Endothelial cell of umbilical vein (primary cell): ENCODE results near the gene SUGCT. TPM values are rescaled to one million over a fixed set of nuclear protein-coding genes. Genes with fewer than 3 reads are reported as not detected.

Experiments
- BruUV-seq: library from RNA; stranded (reverse); fragments of 400-500 nt; replicated peaks from 2 replicates; lab custom pipeline; 2021; lab: Mats Ljungman, UMichigan
- CTCF ChIA-PET: fragments of 300-600, 350-600 bp; sonication (Branson Sonifier 250); formaldehyde crosslinking; loops from one replicate; lab custom pipeline; 2021; ENCODE audit warnings: antibody characterized with exemption, inconsistent platforms; lab: Charles Lee
- POLR2A ChIA-PET: fragments of 300-600, 350-600 bp; sonication (Branson Sonifier 250); formaldehyde crosslinking; loops from one replicate; lab custom pipeline; 2021; ENCODE audit warnings: antibody characterized with exemption, inconsistent platforms; lab: Charles Lee
- DNase-seq: peaks from one replicate; pipeline ENCODE4 v3.0.0-alpha.2; 2011; ENCODE audit warnings: low read depth, low spot score
- FAIRE-seq: peaks from 2 replicates; lab custom pipeline; 2011; peaks lifted over from hg19 to GRCh38; lab: Jason Lieb, UNC
- H2AFZ ChIP-seq: 2 replicates; pipeline ENCODE4 v1.6.0; 2012; ENCODE audit warnings: low read depth, low read length, control low read depth, inconsistent platforms
- H3K27ac ChIP-seq: 2 replicates; pipeline ENCODE4 v1.5.1; 2011; ENCODE audit warnings: low read depth, mild to moderate bottlenecking, control low read depth, low read length, moderate library complexity; ENCODE audit not compliant: insufficient read depth
- H3K27me3 ChIP-seq, 2 experiments: 2 replicates each; pipeline versions ENCODE4 v1.6.0 to v1.6.1; 2011; ENCODE audit warnings: low read length in 2 of 2, mixed read lengths in 1 of 2; ENCODE audit not compliant: control insufficient read depth in 2 of 2, insufficient read depth in 2 of 2
- H3K36me3 ChIP-seq, 2 experiments: 2 replicates in 1 of 2; 3 replicates in 1 of 2; pipeline ENCODE4 v1.5.1; 2011; ENCODE audit warnings: low read length in 2 of 2, mild to moderate bottlenecking in 1 of 2, moderate library complexity in 1 of 2; ENCODE audit not compliant: control insufficient read depth in 2 of 2, insufficient read depth in 2 of 2; ENCODE audit errors: extremely low read depth in 1 of 2
- H3K4me1 ChIP-seq: 3 replicates; pipeline ENCODE4 v1.5.1; 2011; ENCODE audit warnings: mild to moderate bottlenecking, low read length; ENCODE audit not compliant: control insufficient read depth, insufficient read depth; ENCODE audit errors: extremely low read depth
- H3K4me2 ChIP-seq: 2 replicates; pipeline ENCODE4 v1.6.1; 2011; ENCODE audit warnings: low read length, control low read depth, mixed read lengths; ENCODE audit not compliant: insufficient read depth
- H3K4me3 ChIP-seq, 3 experiments: fragments of 200-600 bp in 1 of 3; sonication (generic), shearing (Covaris generic) in 1 of 3; replicated peaks in 1 of 3; 2 replicates each; pipeline ENCODE4 v1.5.1; 2011 to 2016; ENCODE audit warnings: control low read depth in 3 of 3, low read length in 3 of 3, mild to moderate bottlenecking in 2 of 3, inconsistent platforms in 1 of 3, low read depth in 1 of 3, moderate library complexity in 1 of 3; ENCODE audit not compliant: insufficient read depth in 1 of 3
- H3K79me2 ChIP-seq: 2 replicates; pipeline ENCODE4 v1.6.0; 2012; ENCODE audit warnings: low read length, inconsistent platforms; ENCODE audit not compliant: control insufficient read depth, insufficient read depth
- H3K9ac ChIP-seq: replicated peaks from 2 replicates; pipeline ENCODE3; 2011; ENCODE audit warnings: low read length, control low read depth; ENCODE audit not compliant: insufficient read depth; ENCODE audit errors: extremely low read depth
- H3K9me1 ChIP-seq: replicated peaks from 3 replicates; pipeline ENCODE4 v1.6.0; 2011; ENCODE audit warnings: mild to moderate bottlenecking, low read length; ENCODE audit not compliant: control insufficient read depth, insufficient read depth; ENCODE audit errors: extremely low read depth
- H3K9me3 ChIP-seq: replicated peaks from 2 replicates; pipeline ENCODE4 v1.5.1; 2012; ENCODE audit warnings: low read length, inconsistent platforms; ENCODE audit not compliant: control insufficient read depth, insufficient read depth
- H4K20me1 ChIP-seq: replicated peaks from 2 replicates; pipeline ENCODE3; 2011; ENCODE audit warnings: mild to moderate bottlenecking, low read length; ENCODE audit not compliant: control insufficient read depth, insufficient read depth; ENCODE audit errors: extremely low read depth
- CTCF ChIP-seq, 2 donors: IDR thresholded peaks; 1 replicate in 1 of 2; 2 replicates in 1 of 2; pipeline ENCODE4 v1.5.1; 2011; ENCODE audit warnings: low read length in 2 of 2, mild to moderate bottlenecking in 2 of 2, moderate library complexity in 2 of 2, control low read depth in 1 of 2, inconsistent platforms in 1 of 2, low read depth in 1 of 2; ENCODE audit not compliant: insufficient read depth in 1 of 2; ENCODE audit errors: extremely low read depth in 1 of 2
- EZH2 ChIP-seq: IDR thresholded peaks from 2 replicates; pipeline ENCODE4 v1.6.1; 2012; ENCODE audit warnings: borderline replicate concordance, low read depth, mild to moderate bottlenecking, moderate library complexity, low read length, inconsistent platforms; ENCODE audit not compliant: severe bottlenecking
- GATA2 ChIP-seq: IDR thresholded peaks from 2 replicates; pipeline ENCODE4 v1.7.0; 2011; ENCODE audit warnings: low read depth, mild to moderate bottlenecking, moderate library complexity, mixed read lengths, low read length; ENCODE audit not compliant: insufficient read length, insufficient read depth
- MAX ChIP-seq: IDR thresholded peaks from 2 replicates; pipeline ENCODE4 v1.6.1; 2011; ENCODE audit not compliant: insufficient read depth, insufficient read length
- dilution Hi-C: fragments of 300-500 bp; cut with MboI; formaldehyde crosslinking; loops from one replicate; pipeline ENCODE4 v1.15.0; 2019; ENCODE audit warnings: low sequenced_read_pairs; ENCODE audit not compliant: extremely low pct_ligation_motif_present
- intact Hi-C: fragments of 100-400 bp; cut with micrococcal nuclease; formaldehyde crosslinking; loops from one replicate; pipeline ENCODE4 v1.10.0; 2022
- polyA plus RNA-seq, 4 experiments: library from polyadenylated mRNA; depleted of rRNA in 3 of 4; stranded (reverse) in 3 of 4; unstranded in 1 of 4; fragments of >200 nt; gene quantifications; 2 replicates each; pipeline versions ENCODE4 v1.2.1 to v1.2.3, GENCODE V29; 2011 to 2012; ENCODE audit warnings: missing spikeins in 1 of 4
- total RNA-seq: library from RNA; stranded (reverse); gene quantifications from 2 replicates; pipeline ENCODE4 v1.2.3, GENCODE V29; 2021

SUGCT gene
- total and polyA plus RNA-seq, 2 donors (not counting 3 experiments of a cell fraction or from before 2014, with no cell fraction given): 1.2 to 1.4 TPM

GRCh38 chr7:40346554-40346953, 211.7 kb downstream of the SUGCT start:
- Histone ChIP-seq H3K27ac (no peak overlapping the region), H3K9me3 (no peaks in the 10 kb centered on the region), H3K4me1 (no peaks in the 10 kb centered on the region), H2AFZ (no peak overlapping the region), H3K4me3 (no peak overlapping the region), H3K27me3 (no peaks in the 10 kb centered on the region), H4K20me1 (no peaks in the 10 kb centered on the region), H3K79me2 (no peaks in the 10 kb centered on the region), H3K4me2 (no peak overlapping the region), H3K9me1 (no peaks in the 10 kb centered on the region), H3K9ac (no peak overlapping the region), H3K36me3 (no peaks in the 10 kb centered on the region)
- FAIRE-seq (no peak), DNase-seq (no peak)
- no peak for TF ChIP-seq MAX
- no peak for TF ChIP-seq GATA2
- TF ChIP-seq EZH2: no peak
- no peak for TF ChIP-seq CTCF (IDR thresholded peaks at IDR 0.05; ENCODE audit: extremely low read depth in 1 of 2, insufficient read depth in 1 of 2, low read depth in 1 of 2, low read length in 2 of 2)
- no TSS peak for BruUV-seq
- ChIA-PET POLR2A (no interaction called here), CTCF (interaction anchor here (1.1 kb wide), 1 partner anchor 10 kb away, joined by 3 read pairs; no protein-coding TSS in a partner anchor)
- dilution Hi-C loops: no loop called here
- intact Hi-C loops: loop anchor here (10.0 kb wide), 1 partner anchor 378 kb away; no protein-coding TSS in a partner anchor
